ENCODE measurements around the gene CGB7. TPM values are rescaled to one million over a fixed set of nuclear protein-coding genes. Genes with fewer than 3 reads are reported as not detected.

CGB7 gene
- total RNA-seq, 1 donor from 2014 or later, result 23.1 TPM

- Mint-ChIP-seq H3K27ac (no peak overlapping the region), H3K9me3 (no peaks in the 10 kb centered on the region), H3K4me3 (no peak overlapping the region), H3K4me1 (no peaks in the 10 kb centered on the region), H3K27me3 (ENCODE audit: low read depth) (no peaks in the 10 kb centered on the region), H3K36me3 (peaks cover 32% of the 10 kb centered on the region)
- TF ChIP-seq CTCF (IDR thresholded peaks at IDR 0.05; ENCODE audit: unreplicated experiment), result no peak
- DNase-seq (ENCODE audit: low spot score in 2 of 2, unreplicated experiment in 2 of 2), result no peak
Measured at GRCh38 chr19:49101160-49101559, 43.6 kb upstream of the CGB7 start.

- no peak overlapping the region for H3K4me3 Mint-ChIP-seq
- H3K27me3 Mint-ChIP-seq (ENCODE audit: low read depth), result no peaks in the 10 kb centered on the region
- TF ChIP-seq CTCF (IDR thresholded peaks at IDR 0.05; ENCODE audit: unreplicated experiment), result no peak
- DNase-seq (ENCODE audit: low spot score in 2 of 2, unreplicated experiment in 2 of 2), result no peak
- no peak overlapping the region for H3K27ac Mint-ChIP-seq
- H3K9me3 Mint-ChIP-seq, result no peaks in the 10 kb centered on the region
- peaks cover 25% of the 10 kb centered on the region for H3K36me3 Mint-ChIP-seq
- H3K4me1 Mint-ChIP-seq, result no peaks in the 10 kb centered on the region
Measured at GRCh38 chr19:49098795-49099194, 41.2 kb upstream of the CGB7 start.

- Mint-ChIP-seq H3K4me3 (no peak overlapping the region), H3K27me3 (ENCODE audit: low read depth) (no peaks in the 10 kb centered on the region), H3K9me3 (no peaks in the 10 kb centered on the region), H3K4me1 (no peaks in the 10 kb centered on the region), H3K27ac (no peak overlapping the region), H3K36me3 (peaks cover 28% of the 10 kb centered on the region)
- TF ChIP-seq CTCF (IDR thresholded peaks at IDR 0.05; ENCODE audit: unreplicated experiment), result peak; percentile 98
- DNase-seq (ENCODE audit: low spot score in 2 of 2, unreplicated experiment in 2 of 2), result peak in 1 of 2 experiments; percentile 79
Measured at GRCh38 chr19:49097453-49098288, 40.1 kb upstream of the CGB7 start.

- Mint-ChIP-seq H3K4me3 (no peak overlapping the region), H3K4me1 (no peaks in the 10 kb centered on the region)
- no peak for DNase-seq (ENCODE audit: low spot score in 2 of 2, unreplicated experiment in 2 of 2)
Measured at GRCh38 chr19:49094505-49095482, 37.2 kb upstream of the CGB7 start.

More at GRCh38 chr19:49094505-49095482, 37.2 kb upstream of the CGB7 start:
- no peak for TF ChIP-seq CTCF (IDR thresholded peaks at IDR 0.05; ENCODE audit: unreplicated experiment)
- Mint-ChIP-seq H3K27me3 (ENCODE audit: low read depth) (no peaks in the 10 kb centered on the region), H3K9me3 (no peaks in the 10 kb centered on the region), H3K27ac (no peak overlapping the region), H3K36me3 (peaks cover 28% of the 10 kb centered on the region)
